Measurements from ENCODE around the gene PIM2.

DNA sequence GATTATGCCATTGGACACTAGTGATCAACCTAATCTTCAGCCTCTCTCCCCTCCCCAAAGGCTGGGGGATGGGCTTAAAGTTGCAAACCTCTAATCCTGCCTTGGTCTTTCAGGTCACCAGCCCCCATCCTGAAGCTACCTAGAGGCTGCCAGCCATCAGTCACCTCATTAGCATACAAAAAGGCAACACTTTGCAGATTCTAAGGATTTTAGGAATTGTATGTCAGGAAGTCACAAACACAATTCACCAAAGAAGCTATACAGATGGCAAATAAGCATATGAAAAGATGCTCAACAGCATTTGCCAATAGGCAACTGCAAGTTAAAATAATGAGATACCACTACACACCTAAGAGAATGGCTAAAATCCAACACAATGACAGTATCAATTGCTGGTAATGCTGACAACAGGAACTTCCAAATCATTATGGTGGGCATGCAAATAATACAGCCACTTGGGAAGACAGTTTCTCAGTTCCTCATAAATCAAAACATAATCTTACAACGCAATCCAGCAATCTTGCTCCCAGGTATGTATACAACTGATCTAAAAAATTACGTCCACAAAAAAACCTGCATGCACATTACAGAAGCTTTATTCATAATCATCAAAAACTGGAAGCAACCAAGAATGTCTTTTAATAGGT, 9.0 kb upstream of the PIM2 start:
- TF ChIP-seq, protein P1, sequence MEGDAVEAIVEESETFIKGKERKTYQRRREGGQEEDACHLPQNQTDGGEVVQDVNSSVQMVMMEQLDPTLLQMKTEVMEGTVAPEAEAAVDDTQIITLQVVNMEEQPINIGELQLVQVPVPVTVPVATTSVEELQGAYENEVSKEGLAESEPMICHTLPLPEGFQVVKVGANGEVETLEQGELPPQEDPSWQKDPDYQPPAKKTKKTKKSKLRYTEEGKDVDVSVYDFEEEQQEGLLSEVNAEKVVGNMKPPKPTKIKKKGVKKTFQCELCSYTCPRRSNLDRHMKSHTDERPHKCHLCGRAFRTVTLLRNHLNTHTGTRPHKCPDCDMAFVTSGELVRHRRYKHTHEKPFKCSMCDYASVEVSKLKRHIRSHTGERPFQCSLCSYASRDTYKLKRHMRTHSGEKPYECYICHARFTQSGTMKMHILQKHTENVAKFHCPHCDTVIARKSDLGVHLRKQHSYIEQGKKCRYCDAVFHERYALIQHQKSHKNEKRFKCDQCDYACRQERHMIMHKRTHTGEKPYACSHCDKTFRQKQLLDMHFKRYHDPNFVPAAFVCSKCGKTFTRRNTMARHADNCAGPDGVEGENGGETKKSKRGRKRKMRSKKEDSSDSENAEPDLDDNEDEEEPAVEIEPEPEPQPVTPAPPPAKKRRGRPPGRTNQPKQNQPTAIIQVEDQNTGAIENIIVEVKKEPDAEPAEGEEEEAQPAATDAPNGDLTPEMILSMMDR (IDR thresholded peaks at IDR 0.05), result no peak
- TF ChIP-seq POLR2A (IDR thresholded peaks at IDR 0.05), result no peak
- no peak for TF ChIP-seq POLR2AphosphoS5 (IDR thresholded peaks at IDR 0.05; ENCODE audit: insufficient read depth in 1 of 2, low read depth in 1 of 2)
